ENCODE measurements around the gene NFIA.

Gene NFIA

DNA sequence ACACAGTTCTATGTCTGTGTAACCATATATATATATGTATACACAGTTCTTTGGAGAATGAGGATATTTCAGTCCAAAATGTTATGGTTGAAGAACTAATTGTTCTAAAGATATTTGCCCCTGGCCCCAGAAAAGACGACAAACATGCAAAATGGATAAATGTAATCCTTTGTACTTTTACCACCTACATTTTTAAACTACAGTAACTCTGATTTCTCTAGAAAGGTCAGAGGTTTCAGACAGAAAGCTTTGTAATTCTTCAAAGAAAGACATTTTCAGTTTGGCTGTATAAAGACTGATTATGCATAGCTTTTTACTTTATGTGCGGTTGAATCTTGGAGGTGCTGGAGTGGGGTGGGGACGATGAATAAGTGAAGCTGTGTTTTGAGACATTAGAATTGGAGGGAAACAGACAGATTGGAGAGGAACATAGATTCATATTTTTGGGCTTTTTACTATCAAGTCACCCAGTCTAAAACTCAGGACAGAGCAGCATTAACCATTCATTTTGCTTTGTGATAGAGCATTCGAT lies 16.6 kb downstream of the NFIA start:
- no peak for DNase-seq (ENCODE audit: extremely low read depth in 1 of 2, low read depth in 1 of 2)

DNA sequence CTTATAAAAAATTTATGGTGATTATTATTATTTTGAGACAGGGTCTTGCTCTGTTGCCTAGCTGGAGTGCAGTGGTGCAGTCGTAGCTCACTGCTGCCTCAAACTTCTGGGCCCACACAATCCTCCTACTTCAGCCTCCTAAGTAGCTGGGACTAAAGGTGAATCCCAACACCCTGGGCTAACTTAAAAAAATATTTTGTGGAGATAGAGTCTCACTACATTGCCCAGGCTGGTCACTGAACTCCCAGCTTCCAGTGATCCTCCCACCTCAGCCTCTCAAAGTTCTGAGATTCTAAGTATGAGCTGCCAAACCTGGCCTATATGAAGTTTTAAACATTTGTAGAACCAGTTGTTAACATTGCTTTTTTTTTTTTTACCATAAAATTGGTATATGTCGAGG lies 18.2 kb downstream of the NFIA start:
- DNase-seq (ENCODE audit: extremely low read depth in 1 of 2, low read depth in 1 of 2): no peak

DNA sequence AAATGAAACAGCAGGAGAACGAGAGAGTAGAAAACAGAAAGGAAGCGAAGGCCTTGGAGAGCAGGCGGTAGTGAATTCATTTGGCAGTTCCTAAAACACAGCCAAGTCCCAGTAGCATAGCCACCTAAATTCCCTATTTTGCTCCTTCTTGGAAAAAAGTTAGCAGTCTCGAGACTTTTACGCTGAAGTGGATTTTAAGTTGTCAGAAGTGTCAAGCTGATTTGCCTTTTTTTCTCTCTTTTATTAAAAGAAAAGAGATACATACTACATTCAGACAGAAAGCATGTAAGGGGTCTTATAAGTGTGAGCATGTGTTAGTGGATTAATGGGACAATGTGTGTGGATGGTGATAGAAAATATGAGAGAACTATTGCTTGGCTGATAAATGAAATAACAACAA lies 19.2 kb downstream of the NFIA start:
- DNase-seq (ENCODE audit: extremely low read depth in 1 of 2, low read depth in 1 of 2): no peak

DNA sequence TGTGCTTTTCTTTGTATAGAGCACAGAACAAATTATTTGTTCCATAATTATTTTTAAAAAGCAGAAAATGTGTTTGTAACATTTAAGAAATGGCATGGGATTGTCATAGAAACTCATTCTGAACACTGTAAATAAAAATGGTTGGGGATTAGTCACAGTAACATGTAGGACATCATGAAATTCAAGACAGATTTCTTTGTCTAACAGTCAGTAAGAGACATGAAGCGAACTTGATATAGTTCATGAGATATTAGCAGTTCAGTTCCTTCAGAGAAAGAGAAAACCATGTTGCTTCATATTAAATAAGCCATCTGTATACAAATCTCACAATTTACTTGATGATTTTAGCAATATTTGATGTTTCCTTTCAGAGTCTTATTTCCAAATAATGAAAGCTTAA lies 19.7 kb downstream of the NFIA start:
- no peak for DNase-seq (ENCODE audit: extremely low read depth in 1 of 2, low read depth in 1 of 2)

DNA sequence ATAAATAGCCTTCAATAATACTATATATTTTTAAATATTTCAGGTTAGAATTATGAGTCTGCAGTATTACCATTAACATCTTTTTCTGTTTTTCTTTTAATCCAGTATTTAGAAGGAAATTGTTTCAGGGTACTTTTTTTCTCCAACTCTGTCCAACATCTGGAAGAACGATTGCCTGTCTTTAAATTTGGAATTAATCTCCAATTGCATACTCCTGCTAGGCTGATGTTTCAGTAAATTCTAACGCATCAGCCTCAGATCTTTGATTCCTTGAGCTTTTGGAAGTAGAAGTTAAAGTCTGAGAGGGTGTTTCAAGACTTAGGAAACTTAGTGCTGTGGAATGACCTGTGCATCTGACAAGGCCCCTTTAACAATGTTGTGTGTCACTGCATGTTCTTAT lies 20.3 kb downstream of the NFIA start:
- DNase-seq (ENCODE audit: extremely low read depth in 1 of 2, low read depth in 1 of 2): no peak

DNA sequence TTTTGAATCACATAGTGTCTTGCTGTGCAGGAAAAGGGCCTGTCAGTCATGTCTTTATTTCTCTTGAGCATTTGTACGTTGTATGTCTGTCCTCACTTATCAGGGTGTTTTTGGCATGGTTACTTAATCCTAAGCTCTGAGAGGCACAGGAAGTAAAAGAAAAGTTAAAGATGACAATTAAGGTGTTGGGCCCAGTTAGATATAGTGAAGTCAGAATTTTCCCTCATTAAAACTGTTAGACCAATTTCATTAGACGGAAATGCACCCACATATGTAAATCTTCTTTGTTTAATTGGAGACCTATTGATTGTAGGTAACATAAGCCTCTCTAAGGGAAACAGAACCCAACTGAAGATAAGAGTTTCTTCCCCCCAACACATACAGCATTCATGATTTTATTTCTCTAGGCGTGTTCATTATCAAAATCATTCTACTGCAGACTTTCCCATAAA lies 21.9 kb downstream of the NFIA start:
- DNase-seq (ENCODE audit: extremely low read depth in 1 of 2, low read depth in 1 of 2): no peak

DNA sequence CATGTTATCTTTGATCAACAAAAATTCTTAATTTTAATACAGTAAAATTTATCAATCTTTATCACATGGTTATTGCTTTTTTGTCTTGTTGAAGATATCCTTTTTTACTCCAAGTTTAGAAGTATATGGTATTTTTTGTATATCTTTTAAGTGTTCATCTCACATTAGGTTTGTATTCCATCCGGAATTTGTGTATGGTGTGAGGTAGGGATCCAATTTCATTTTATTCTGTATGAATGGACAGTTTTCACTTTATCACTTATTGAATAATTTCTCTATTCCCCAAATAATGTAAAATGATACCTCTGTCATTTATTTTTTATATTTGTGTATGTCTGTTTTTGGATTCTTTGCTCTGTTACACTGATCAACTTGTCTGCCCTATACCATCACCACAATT lies 25.3 kb downstream of the NFIA start:
- no peak for DNase-seq (ENCODE audit: extremely low read depth in 1 of 2, low read depth in 1 of 2)

DNA sequence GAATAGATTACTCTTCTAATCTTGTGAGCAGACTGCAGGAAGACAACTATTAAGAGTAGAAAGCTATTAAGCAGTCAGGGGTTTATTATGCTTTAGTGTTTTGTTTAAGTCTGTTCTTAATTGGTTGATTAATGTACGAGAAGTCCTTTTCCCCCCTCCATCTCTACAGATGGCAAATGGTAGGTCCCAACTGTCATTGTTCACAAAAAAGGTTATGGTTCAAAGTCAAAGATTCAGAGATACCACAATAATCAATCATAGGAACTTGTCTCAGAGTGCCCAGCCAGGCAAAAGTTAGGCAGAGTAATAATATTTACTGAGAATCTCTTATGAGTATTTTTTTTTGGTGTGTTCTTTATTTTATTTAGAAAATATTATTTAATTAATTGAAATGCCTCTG lies 26.8 kb downstream of the NFIA start:
- DNase-seq (ENCODE audit: extremely low read depth in 1 of 2, low read depth in 1 of 2): no peak

DNA sequence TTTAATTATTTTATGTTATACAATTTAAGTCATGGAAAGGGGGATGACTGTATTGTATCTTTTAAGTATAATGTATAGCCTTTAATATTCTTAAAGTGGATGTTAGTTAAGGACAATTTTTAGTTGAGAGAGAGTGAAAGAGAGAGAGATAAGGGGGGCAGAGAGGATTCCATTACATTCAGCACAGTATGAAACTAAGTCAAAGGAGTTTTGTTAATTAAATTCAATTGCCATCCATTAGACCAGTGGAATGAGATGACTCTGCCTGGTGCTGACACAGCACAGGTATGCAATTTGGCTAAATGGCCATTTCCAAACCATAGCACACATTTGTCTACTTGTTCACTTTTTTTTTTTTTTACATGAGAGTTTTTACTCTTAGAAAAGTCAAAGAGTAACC lies 27.5 kb downstream of the NFIA start:
- no peak for DNase-seq (ENCODE audit: extremely low read depth in 1 of 2, low read depth in 1 of 2)

DNA sequence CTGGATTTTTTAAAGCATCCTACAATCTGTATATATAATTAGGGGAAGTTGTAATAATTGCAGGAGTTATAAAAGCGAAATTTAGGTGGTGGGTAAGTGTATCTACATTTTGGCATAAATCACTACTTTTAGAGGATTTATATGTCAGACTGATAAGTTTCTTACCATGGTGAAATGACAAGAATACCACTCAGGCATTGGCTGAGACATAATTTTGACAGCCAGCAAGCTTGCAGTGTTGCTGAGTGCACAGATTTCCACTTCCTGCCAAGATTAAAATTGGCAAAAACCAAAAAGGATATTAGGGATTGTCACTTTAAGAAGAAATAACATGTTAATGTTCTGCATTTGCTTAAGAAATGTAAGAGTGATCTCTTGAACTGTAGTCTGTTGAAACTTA lies 28.2 kb downstream of the NFIA start:
- DNase-seq (ENCODE audit: extremely low read depth in 1 of 2, low read depth in 1 of 2): no peak

DNA sequence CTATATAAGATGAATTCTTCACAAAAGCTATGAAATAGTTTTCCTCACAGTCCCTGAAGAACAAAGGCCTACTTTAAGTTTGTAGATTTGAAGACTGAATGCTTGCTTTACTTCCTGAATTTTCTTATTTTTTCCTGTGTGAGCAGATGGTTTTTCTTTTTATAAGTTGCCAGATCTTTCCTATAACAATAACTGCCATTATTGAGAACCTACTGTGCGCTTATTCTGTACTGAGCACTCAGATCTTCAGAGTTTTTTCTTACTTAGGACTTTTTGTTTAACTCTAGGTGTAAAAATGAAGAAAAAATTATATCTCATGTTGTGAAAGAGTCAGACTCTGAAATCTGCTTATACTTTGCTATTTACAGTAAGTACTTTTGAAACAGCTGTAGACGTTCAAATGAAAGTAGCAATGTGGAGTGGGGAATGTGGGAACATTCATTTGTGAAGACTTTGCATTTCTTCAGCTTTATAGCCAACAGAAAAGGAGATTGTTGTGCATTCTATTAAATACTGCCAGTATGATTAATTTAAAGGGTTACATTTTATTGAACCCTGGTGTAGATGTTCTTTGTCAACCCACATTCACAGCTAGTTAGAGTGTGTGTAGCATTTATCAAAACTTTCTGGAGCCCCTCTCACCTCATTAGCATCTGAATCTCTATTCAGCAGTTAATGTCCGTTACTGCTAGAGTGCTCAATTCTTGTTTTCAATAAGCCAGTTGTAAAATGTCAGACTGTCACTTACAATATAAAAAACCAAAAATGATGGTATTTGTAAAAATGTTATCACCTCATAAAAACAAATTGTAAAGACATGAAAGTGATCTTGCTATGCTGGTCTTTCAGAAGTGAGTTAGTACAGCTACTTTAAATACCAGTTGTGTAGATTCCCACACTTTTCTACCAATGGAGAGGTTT lies 29.0 kb downstream of the NFIA start:
- DNase-seq (ENCODE audit: extremely low read depth in 1 of 2, low read depth in 1 of 2): no peak

DNA sequence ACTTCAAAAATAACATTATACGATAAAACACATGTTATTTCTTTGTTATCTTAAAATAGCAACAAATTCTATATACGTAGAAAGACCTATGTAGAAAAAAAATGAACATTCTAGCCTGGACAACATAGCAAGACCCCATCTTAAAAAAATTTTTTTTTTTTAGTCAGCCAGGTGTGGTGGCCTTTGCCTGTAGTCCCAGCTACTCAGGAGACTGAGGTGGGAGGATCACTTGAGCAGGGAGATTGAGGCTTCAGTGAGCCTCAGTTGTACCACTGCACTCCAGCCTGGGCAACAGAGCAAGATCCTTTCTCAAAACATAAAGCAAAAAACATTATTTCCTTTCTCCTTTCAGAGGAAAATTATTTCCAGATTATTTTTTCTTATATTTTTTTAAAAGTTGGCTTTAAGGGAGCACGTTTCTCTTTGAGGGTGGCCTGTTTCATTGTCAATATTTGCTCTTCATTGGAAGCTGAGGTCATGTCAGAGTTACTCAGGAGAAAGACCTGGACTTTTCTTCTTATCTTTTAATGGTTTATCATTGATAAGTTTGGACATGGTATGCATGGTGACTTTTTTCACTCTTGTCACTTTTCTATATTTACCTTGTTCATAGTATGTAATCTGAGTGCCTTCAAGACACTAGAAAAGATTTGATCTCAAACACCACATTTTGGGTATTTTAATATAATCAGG lies 32.0 kb downstream of the NFIA start:
- DNase-seq (ENCODE audit: extremely low read depth in 1 of 2, low read depth in 1 of 2): no peak

DNA sequence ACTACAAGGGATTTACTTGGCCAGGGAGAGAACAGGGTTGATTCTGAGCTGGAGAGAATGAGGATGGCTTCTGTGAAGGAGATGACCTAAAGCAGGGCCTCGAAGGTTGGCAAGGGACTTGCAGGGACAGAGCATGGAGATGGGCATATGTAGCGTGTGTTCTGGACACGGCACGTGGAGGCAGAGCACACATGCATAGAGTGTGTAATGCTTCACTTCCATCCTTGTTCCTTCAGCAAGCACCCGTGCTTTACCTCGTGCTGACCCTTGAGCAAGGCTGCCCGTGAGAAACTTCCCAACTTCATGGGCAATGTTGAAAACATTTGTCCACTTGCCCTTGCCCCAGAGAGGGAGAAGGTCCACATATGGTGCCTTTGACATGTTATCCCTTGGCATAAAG lies 33.1 kb downstream of the NFIA start:
- no peak for DNase-seq (ENCODE audit: extremely low read depth in 1 of 2, low read depth in 1 of 2)

DNA sequence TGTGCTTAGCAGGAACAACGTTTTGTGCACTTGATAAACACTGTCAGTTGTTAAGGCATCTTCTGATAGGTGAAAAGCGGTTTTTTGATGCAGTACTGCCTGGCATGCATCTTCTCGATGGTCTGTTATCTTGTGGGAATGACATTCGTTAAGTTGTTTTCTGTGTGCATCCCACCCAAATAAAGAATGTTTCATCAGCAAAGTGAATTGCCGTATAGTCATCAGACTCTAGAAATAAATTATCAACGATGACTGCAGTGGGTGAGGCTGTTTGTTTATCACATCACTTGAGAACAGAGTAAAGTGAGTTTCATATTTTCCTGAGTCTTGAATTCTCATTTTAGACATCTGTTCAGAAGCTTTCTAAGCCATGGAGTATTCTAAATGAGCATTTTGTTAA lies 34.1 kb downstream of the NFIA start:
- DNase-seq (ENCODE audit: extremely low read depth in 1 of 2, low read depth in 1 of 2): no peak

DNA sequence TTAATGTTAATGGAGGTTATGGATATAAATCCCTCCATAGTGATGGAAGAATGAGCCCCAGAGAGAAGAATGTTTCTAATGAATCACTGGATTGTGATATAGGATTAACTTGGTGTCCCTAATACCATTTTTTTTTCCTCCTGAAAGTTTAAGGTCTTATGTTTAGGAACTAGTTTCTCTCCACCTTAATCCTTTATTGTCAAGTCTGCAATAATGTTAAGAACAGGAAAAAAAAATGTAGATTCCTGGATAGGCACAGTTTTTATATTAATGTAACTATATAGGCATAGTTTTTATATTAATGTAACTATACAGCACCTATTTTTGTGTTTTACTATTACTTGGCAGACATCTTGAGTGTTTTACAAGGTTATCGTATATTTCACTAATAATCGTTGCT lies 34.9 kb downstream of the NFIA start:
- no peak for DNase-seq (ENCODE audit: extremely low read depth in 1 of 2, low read depth in 1 of 2)

DNA sequence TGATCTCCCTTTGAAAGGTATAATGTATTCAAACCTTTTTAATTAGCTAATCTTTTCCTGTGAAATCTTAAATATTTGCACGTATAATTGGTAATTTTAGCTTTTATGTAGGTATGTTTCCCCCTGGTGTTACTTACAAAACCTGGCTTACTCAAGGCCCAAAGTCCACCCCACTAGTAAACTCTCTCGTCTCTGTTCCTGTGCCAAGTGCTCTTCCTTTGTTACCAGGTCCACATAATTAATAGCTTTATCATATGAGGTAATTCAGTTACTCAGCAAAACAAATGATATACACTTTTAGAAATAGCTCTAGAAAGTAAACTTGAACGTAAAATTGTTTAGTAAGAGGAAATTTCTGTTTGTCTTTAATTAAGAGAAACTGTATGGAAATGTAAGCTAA lies 36.7 kb downstream of the NFIA start:
- no peak for DNase-seq (ENCODE audit: extremely low read depth in 1 of 2, low read depth in 1 of 2)

DNA sequence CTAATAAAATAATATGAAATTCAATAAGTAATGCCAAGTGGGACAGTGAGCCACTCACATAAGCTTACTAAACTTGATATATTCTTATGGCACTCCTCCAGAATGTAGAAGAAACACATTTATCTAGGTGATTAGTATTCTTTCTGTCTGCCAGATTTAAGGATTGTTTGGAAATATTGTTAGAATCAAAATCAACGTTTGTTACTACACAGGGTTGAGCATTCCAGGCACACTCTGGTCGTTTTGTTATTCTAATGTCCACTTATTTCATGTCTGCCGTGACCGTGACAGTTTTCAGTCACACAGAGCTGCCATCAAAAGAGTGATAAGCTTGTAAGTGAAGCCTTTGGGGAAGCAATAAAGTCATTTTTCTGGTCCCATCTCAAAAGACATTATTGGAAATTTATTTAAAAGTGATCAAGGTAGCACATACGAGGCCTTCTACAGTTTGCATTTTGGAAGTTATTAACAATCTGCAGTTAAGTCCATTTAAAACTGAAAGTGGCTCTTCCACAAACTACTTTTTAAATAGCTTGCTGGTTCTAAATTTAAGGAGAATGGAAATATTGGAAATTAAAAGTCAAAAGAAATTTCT lies 38.0 kb downstream of the NFIA start:
- no peak for DNase-seq (ENCODE audit: extremely low read depth in 1 of 2, low read depth in 1 of 2)

DNA sequence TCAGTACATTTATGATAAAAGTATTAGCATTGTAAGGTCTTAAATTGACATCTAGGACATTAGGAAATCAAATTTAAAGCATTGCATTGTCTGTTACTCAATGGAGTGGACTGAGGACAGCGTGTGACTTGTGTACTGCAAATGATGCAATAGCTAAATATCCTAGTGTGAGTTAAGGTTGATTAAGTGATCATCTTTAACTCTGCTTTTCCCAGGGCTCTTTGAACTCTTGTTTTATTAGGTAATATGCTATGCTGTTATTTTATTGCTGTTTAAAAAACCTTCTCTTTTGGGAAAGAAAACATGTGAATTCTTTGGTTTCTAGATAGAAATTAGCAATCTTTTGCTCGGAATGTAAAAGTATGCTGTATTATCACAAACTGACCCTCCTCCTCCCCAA lies 38.6 kb downstream of the NFIA start:
- no peak for DNase-seq (ENCODE audit: extremely low read depth in 1 of 2, low read depth in 1 of 2)

DNA sequence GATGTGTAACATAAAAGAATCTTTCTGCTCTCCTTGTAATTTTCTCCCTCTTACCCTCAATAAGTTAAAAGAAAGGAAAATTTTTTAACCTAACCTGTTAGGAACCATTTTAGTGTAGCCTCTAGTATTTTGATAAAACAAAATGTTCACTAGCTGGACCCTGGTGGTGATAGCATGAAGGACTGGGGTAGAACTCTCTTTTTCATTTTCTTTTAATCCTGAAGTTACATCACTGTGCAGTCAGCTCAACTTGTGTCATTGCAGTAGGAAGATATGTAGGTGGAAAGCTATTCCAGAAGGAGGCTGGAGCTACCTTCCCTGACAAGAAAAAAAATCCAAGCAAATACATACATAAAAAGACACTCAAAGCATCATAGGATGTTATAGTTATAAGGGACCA lies 39.3 kb downstream of the NFIA start:
- DNase-seq (ENCODE audit: extremely low read depth in 1 of 2, low read depth in 1 of 2): no peak

DNA sequence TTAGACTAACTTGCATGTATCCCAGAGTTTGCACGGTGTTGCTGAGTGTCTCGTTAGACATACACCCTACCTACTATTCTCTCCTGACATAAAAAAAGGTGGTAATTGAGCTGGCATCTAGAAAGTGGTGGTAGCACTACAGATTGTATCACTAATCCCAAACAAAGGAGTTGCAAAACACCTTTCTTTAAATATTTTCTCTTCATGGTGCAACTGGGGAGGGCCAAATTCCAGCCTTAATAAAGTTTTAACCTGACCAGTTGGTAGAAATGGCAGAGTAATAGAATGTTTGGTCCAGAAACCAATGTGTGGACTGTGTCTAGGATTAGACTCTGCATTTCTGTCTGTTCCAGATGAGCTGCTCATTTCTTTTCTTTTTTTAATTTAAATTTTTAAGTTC lies 40.0 kb downstream of the NFIA start:
- no peak for DNase-seq (ENCODE audit: extremely low read depth in 1 of 2, low read depth in 1 of 2)

DNA sequence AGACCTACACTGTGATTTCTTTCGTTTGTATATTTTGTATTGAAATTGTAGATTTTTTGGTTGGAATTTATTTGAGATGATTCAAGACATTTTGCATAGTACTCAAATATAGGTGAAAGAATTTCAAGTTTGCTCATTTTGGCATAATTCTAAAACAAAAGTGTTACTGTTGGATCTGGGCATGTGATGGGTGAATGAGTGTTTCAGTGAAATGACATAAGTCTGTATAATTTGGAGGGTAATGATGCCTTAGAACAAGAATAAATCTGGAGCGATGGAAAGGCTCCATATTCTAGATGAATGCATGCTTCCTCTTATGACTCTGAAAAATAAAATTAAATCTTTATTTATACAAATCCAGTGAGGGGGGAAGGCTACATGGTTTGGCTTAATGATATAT lies 41.0 kb downstream of the NFIA start:
- no peak for DNase-seq (ENCODE audit: extremely low read depth in 1 of 2, low read depth in 1 of 2)

DNA sequence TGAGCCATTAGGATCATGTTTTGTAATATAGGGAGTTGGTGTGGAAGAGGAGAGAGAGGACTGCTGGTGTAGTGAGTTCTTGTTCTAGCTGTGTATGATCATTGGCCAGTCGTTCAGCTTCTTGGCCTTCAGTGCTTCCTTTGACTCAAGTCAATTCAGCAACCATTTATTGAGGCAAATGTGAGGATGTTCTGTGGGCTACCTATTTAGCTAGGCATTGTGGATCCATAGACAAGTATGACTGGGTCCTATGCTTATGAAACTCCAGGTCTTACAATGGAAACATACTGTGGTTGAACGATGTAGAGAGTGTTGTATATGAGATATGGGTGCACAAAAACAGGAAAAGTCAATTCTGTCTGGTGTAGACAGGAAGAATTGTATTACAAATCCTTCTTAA lies 41.7 kb downstream of the NFIA start:
- no peak for DNase-seq (ENCODE audit: extremely low read depth in 1 of 2, low read depth in 1 of 2)
